ENCODE results near the gene ATM. TPM values are rescaled to one million over a fixed set of nuclear protein-coding genes. Genes with fewer than 3 reads are reported as not detected.
"Not testable (repeated sequence)": the region's sequence is repeated elsewhere in the genome, so short reads cannot be mapped to it uniquely, and the experiment has no call there.

Gene ATM
- total RNA-seq, 5 donors from 2014 or later (not counting 1 experiment from before 2014, with no cell fraction given), result 376 to 547 (median 410) TPM

- no peak for DNase-seq
- no peaks in the 10 kb centered on the region for H3K4me1 ChIP-seq (ENCODE audit: control insufficient read depth in 1 of 2, extremely low read depth in 1 of 2, insufficient read depth in 2 of 2, low read length in 2 of 2)
- Mint-ChIP-seq H3K4me1 (no peaks in the 10 kb centered on the region), H3K36me3 (peaks cover 49% of the 10 kb centered on the region), H3K27ac (no peak overlapping the region), H3K9me3 (peaks cover 3 to 9% (median 8%) of the 10 kb centered on the region in 3 donors), H3K27me3 (no peaks in the 10 kb centered on the region), H3K4me3 (no peak overlapping the region)
- ATAC-seq (replicated peaks in 1 of 4), result no peak
- no peak overlapping the region for H3K4me3 ChIP-seq (ENCODE audit: control insufficient read depth in 1 of 2, extremely low read depth in 1 of 2, low read length in 1 of 2)
- H3K27me3 ChIP-seq (replicated peaks in 1 of 2; ENCODE audit: control insufficient read depth in 2 of 2, extremely low read depth in 1 of 2, insufficient read depth in 2 of 2, low read length in 1 of 2), result no peaks in the 10 kb centered on the region
- H3K27ac ChIP-seq (ENCODE audit: low read length), result no peak overlapping the region
- ChIA-PET CTCF (no interaction called here), POLR2A (no interaction called here)
- no peaks in the 10 kb centered on the region for H3K9me3 ChIP-seq
- peaks cover 8 to 9% of the 10 kb centered on the region in 2 donors for H3K36me3 ChIP-seq (ENCODE audit: control insufficient read depth in 2 of 2, extremely low read depth in 1 of 2, insufficient read depth in 1 of 2, low read length in 1 of 2)
- WGBS (ENCODE audit: insufficient coverage), result 71% methylated on average over 3 of the region's 5 CpGs
Measured at GRCh38 chr11:108370990-108371389, 148.1 kb downstream of the ATM start.

- POLR2A ChIA-PET, H3K9me3 Mint-ChIP-seq: not testable (repeated sequence)
Measured at GRCh38 chr11:108373505-108373904, 150.6 kb downstream of the ATM start.

GRCh38 chr11:108388576-108388975, 165.7 kb downstream of the ATM start:
- Histone ChIP-seq H3K27me3 (replicated peaks in 1 of 2; ENCODE audit: control insufficient read depth in 2 of 2, extremely low read depth in 1 of 2, insufficient read depth in 2 of 2, low read length in 1 of 2) (no peaks in the 10 kb centered on the region), H3K4me3 (ENCODE audit: control insufficient read depth in 1 of 2, extremely low read depth in 1 of 2, low read length in 1 of 2) (no peak overlapping the region), H3K27ac (ENCODE audit: low read length) (no peak overlapping the region), H3K9me3 (no peaks in the 10 kb centered on the region), H3K4me1 (ENCODE audit: control insufficient read depth in 1 of 2, extremely low read depth in 1 of 2, insufficient read depth in 2 of 2, low read length in 2 of 2) (no peaks in the 10 kb centered on the region), H3K36me3 (ENCODE audit: control insufficient read depth in 2 of 2, extremely low read depth in 1 of 2, insufficient read depth in 1 of 2, low read length in 1 of 2) (no peaks in the 10 kb centered on the region)
- no peak for DNase-seq
- Mint-ChIP-seq H3K36me3 (no peaks in the 10 kb centered on the region), H3K4me1 (no peaks in the 10 kb centered on the region), H3K27me3 (no peaks in the 10 kb centered on the region), H3K9me3 (no peaks in the 10 kb centered on the region), H3K27ac (no peak overlapping the region), H3K4me3 (no peak overlapping the region)
- WGBS (ENCODE audit: insufficient coverage), result 80% methylated on average over 2 of the region's 5 CpGs
- POLR2A ChIA-PET, result no interaction called here
- CTCF ChIA-PET, result no interaction called here
- no peak for ATAC-seq (replicated peaks in 1 of 4)

More at GRCh38 chr11:108373505-108373904, 150.6 kb downstream of the ATM start:
- H3K9me3 ChIP-seq; H3K4me1 ChIP-seq (ENCODE audit: control insufficient read depth in 1 of 2, extremely low read depth in 1 of 2, insufficient read depth in 2 of 2, low read length in 2 of 2); H3K27ac Mint-ChIP-seq; H3K27me3 ChIP-seq (replicated peaks in 1 of 2; ENCODE audit: control insufficient read depth in 2 of 2, extremely low read depth in 1 of 2, insufficient read depth in 2 of 2, low read length in 1 of 2); H3K4me3 ChIP-seq (ENCODE audit: control insufficient read depth in 1 of 2, extremely low read depth in 1 of 2, low read length in 1 of 2); ATAC-seq (replicated peaks in 1 of 4); H3K36me3 ChIP-seq (ENCODE audit: control insufficient read depth in 2 of 2, extremely low read depth in 1 of 2, insufficient read depth in 1 of 2, low read length in 1 of 2); H3K4me3 Mint-ChIP-seq; DNase-seq; H3K27ac ChIP-seq (ENCODE audit: low read length); H3K4me1 Mint-ChIP-seq; H3K27me3 Mint-ChIP-seq: not testable (repeated sequence)
- CTCF ChIA-PET, result interaction anchor here in 1 of 2 donors (0.6 kb wide), 1 partner anchor 123 kb away, joined by 4 read pairs; no protein-coding TSS in a partner anchor
- WGBS (ENCODE audit: insufficient coverage), result 94% methylated on average over 20 of the region's 24 CpGs
- H3K36me3 Mint-ChIP-seq, result peaks cover 30% of the 10 kb centered on the region

GRCh38 chr11:108392353-108392752, 169.5 kb downstream of the ATM start:
- no peaks in the 10 kb centered on the region for H3K36me3 ChIP-seq (ENCODE audit: control insufficient read depth in 2 of 2, extremely low read depth in 1 of 2, insufficient read depth in 1 of 2, low read length in 1 of 2)
- no peaks in the 10 kb centered on the region for H3K36me3 Mint-ChIP-seq
- no peak overlapping the region for H3K27ac ChIP-seq (ENCODE audit: low read length)
- ATAC-seq (replicated peaks in 1 of 4), result no peak
- CTCF ChIA-PET, result no interaction called here
- DNase-seq, result no peak
- no peaks in the 10 kb centered on the region for H3K27me3 Mint-ChIP-seq
- H3K4me1 Mint-ChIP-seq, result no peaks in the 10 kb centered on the region
- no peaks in the 10 kb centered on the region for H3K9me3 ChIP-seq
- H3K4me3 Mint-ChIP-seq, result no peak overlapping the region
- H3K4me3 ChIP-seq (ENCODE audit: control insufficient read depth in 1 of 2, extremely low read depth in 1 of 2, low read length in 1 of 2), result no peak overlapping the region
- no peak overlapping the region for H3K27ac Mint-ChIP-seq
- POLR2A ChIA-PET, result no interaction called here
- 100% methylated on average over 1 of the region's 1 CpG for WGBS (ENCODE audit: insufficient coverage)
- no peaks in the 10 kb centered on the region for H3K9me3 Mint-ChIP-seq
- no peaks in the 10 kb centered on the region for H3K27me3 ChIP-seq (replicated peaks in 1 of 2; ENCODE audit: control insufficient read depth in 2 of 2, extremely low read depth in 1 of 2, insufficient read depth in 2 of 2, low read length in 1 of 2)
- H3K4me1 ChIP-seq (ENCODE audit: control insufficient read depth in 1 of 2, extremely low read depth in 1 of 2, insufficient read depth in 2 of 2, low read length in 2 of 2), result no peaks in the 10 kb centered on the region

GRCh38 chr11:108393046-108393445, 170.2 kb downstream of the ATM start:
- DNase-seq (no peak), ATAC-seq (replicated peaks in 1 of 4) (no peak)
- Histone ChIP-seq H3K36me3 (ENCODE audit: control insufficient read depth in 2 of 2, extremely low read depth in 1 of 2, insufficient read depth in 1 of 2, low read length in 1 of 2) (no peaks in the 10 kb centered on the region), H3K9me3 (no peaks in the 10 kb centered on the region), H3K27me3 (replicated peaks in 1 of 2; ENCODE audit: control insufficient read depth in 2 of 2, extremely low read depth in 1 of 2, insufficient read depth in 2 of 2, low read length in 1 of 2) (no peaks in the 10 kb centered on the region), H3K27ac (ENCODE audit: low read length) (no peak overlapping the region), H3K4me1 (ENCODE audit: control insufficient read depth in 1 of 2, extremely low read depth in 1 of 2, insufficient read depth in 2 of 2, low read length in 2 of 2) (no peaks in the 10 kb centered on the region), H3K4me3 (ENCODE audit: control insufficient read depth in 1 of 2, extremely low read depth in 1 of 2, low read length in 1 of 2) (no peak overlapping the region)
- Mint-ChIP-seq H3K27me3 (no peaks in the 10 kb centered on the region), H3K36me3 (no peaks in the 10 kb centered on the region), H3K4me1 (no peaks in the 10 kb centered on the region), H3K4me3 (no peak overlapping the region), H3K27ac (no peak overlapping the region), H3K9me3 (no peaks in the 10 kb centered on the region)
- no CpG with 5 or more reads among the region's 1 CpG for WGBS (ENCODE audit: insufficient coverage)
- ChIA-PET POLR2A (no interaction called here), CTCF (no interaction called here)

- H3K36me3 ChIP-seq (ENCODE audit: control insufficient read depth in 2 of 2, extremely low read depth in 1 of 2, insufficient read depth in 1 of 2, low read length in 1 of 2), result no peaks in the 10 kb centered on the region
- no peaks in the 10 kb centered on the region for H3K9me3 ChIP-seq
- ChIA-PET POLR2A (no interaction called here), CTCF (interaction anchor here (0.7 kb wide), 2 partner anchors 25 to 1653 kb away, joined by 3 to 5 read pairs; no protein-coding TSS in a partner anchor)
- no peak overlapping the region for H3K4me3 ChIP-seq (ENCODE audit: control insufficient read depth in 1 of 2, extremely low read depth in 1 of 2, low read length in 1 of 2)
- 81% methylated on average over 3 of the region's 4 CpGs for WGBS (ENCODE audit: insufficient coverage)
- DNase-seq, result no peak
- Mint-ChIP-seq H3K9me3 (no peaks in the 10 kb centered on the region), H3K4me3 (no peak overlapping the region), H3K36me3 (no peaks in the 10 kb centered on the region), H3K27me3 (no peaks in the 10 kb centered on the region), H3K4me1 (no peaks in the 10 kb centered on the region), H3K27ac (no peak overlapping the region)
- H3K27ac ChIP-seq (ENCODE audit: low read length), result no peak overlapping the region
- H3K27me3 ChIP-seq (replicated peaks in 1 of 2; ENCODE audit: control insufficient read depth in 2 of 2, extremely low read depth in 1 of 2, insufficient read depth in 2 of 2, low read length in 1 of 2), result no peaks in the 10 kb centered on the region
- no peak for ATAC-seq (replicated peaks in 1 of 4)
- H3K4me1 ChIP-seq (ENCODE audit: control insufficient read depth in 1 of 2, extremely low read depth in 1 of 2, insufficient read depth in 2 of 2, low read length in 2 of 2), result no peaks in the 10 kb centered on the region
Measured at GRCh38 chr11:108394744-108395284, 171.9 kb downstream of the ATM start.

GRCh38 chr11:108396672-108397071, 173.8 kb downstream of the ATM start:
- no CpG with 5 or more reads among the region's 6 CpGs for WGBS (ENCODE audit: insufficient coverage)
- ATAC-seq (replicated peaks in 1 of 4); H3K27ac Mint-ChIP-seq; CTCF ChIA-PET; H3K27ac ChIP-seq (ENCODE audit: low read length); H3K4me1 ChIP-seq (ENCODE audit: control insufficient read depth in 1 of 2, extremely low read depth in 1 of 2, insufficient read depth in 2 of 2, low read length in 2 of 2); H3K27me3 Mint-ChIP-seq; DNase-seq; H3K9me3 ChIP-seq; H3K36me3 Mint-ChIP-seq; H3K4me3 ChIP-seq (ENCODE audit: control insufficient read depth in 1 of 2, extremely low read depth in 1 of 2, low read length in 1 of 2); H3K36me3 ChIP-seq (ENCODE audit: control insufficient read depth in 2 of 2, extremely low read depth in 1 of 2, insufficient read depth in 1 of 2, low read length in 1 of 2); H3K4me1 Mint-ChIP-seq; H3K4me3 Mint-ChIP-seq; H3K27me3 ChIP-seq (replicated peaks in 1 of 2; ENCODE audit: control insufficient read depth in 2 of 2, extremely low read depth in 1 of 2, insufficient read depth in 2 of 2, low read length in 1 of 2); POLR2A ChIA-PET; H3K9me3 Mint-ChIP-seq: not testable (repeated sequence)

Data from T-cell (primary cell).